GM23338 (cell line): ENCODE measurements around the gene MEGF11. TPM values are rescaled to one million over a fixed set of nuclear protein-coding genes. Genes with fewer than 3 reads are reported as not detected.

Experiments
- ATAC-seq: fragments of 200-7000 bp; cut with Tn5 transposase; 3 replicates; pipeline ENCODE4 v1.9.1; 2020
- DNase-seq: peaks from one replicate; pipeline ENCODE4 v3.0.0-alpha.2; 2015; ENCODE audit warnings: low spot score
- H2AFZ ChIP-seq: fragments of 200-600 bp; sonication (generic); 2 replicates; pipeline ENCODE4 v1.8.0; 2016; ENCODE audit warnings: antibody characterized with exemption, mild to moderate bottlenecking, moderate library complexity
- H3F3A ChIP-seq: fragments of 200-600 bp; sonication (generic); replicated peaks from 2 replicates; pipeline ENCODE4 v1.8.0; 2017; ENCODE audit warnings: antibody characterized with exemption, mixed run types, low read depth
- H3K27ac ChIP-seq: fragments of 200-600 bp; sonication (generic); 2 replicates; pipeline ENCODE4 v1.6.1; 2016; ENCODE audit warnings: low read depth
- H3K27me3 ChIP-seq: fragments of 200-600 bp; sonication (generic); 2 replicates; pipeline ENCODE4 v1.8.0; 2016; ENCODE audit warnings: mild to moderate bottlenecking, mixed run types, moderate library complexity; ENCODE audit not compliant: insufficient read depth
- H3K36me3 ChIP-seq: fragments of 200-600 bp; sonication (generic); 2 replicates; pipeline ENCODE4 v1.8.0; 2016; ENCODE audit warnings: mild to moderate bottlenecking; ENCODE audit not compliant: insufficient read depth
- H3K4me1 ChIP-seq: fragments of 200-600 bp; sonication (generic); 2 replicates; pipeline ENCODE4 v1.8.0; 2016; ENCODE audit warnings: mild to moderate bottlenecking, moderate library complexity; ENCODE audit not compliant: insufficient read depth
- H3K4me2 ChIP-seq: fragments of 200-600 bp; sonication (generic); 2 replicates; pipeline ENCODE4 v1.7.1; 2017; ENCODE audit warnings: mixed run types
- H3K4me3 ChIP-seq: fragments of 200-600 bp; sonication (generic); 2 replicates; pipeline ENCODE4 v1.6.1; 2016; ENCODE audit warnings: mixed run types
- H3K79me2 ChIP-seq: fragments of 200-600 bp; sonication (generic); replicated peaks from 2 replicates; pipeline ENCODE4 v1.8.0; 2017; ENCODE audit warnings: mild to moderate bottlenecking; ENCODE audit not compliant: insufficient read depth
- H3K9me2 ChIP-seq: fragments of 200-600 bp; sonication (generic); 2 replicates; pipeline ENCODE4 v1.8.0; 2017; ENCODE audit not compliant: insufficient read depth
- H4K20me1 ChIP-seq: fragments of 200-600 bp; sonication (generic); replicated peaks from 2 replicates; pipeline ENCODE4 v1.8.0; 2017; ENCODE audit warnings: mild to moderate bottlenecking; ENCODE audit not compliant: insufficient read depth
- H3K27ac Mint-ChIP-seq: 2 replicates; pipeline ENCODE4 v1.8.0; 2020; ENCODE audit warnings: inconsistent platforms, mild to moderate bottlenecking, moderate library complexity, mixed read lengths
- H3K27me3 Mint-ChIP-seq: 3 replicates; pipeline ENCODE4 v1.8.0; 2022; ENCODE audit warnings: low read depth, mild to moderate bottlenecking, moderate library complexity, mixed read lengths, inconsistent platforms; ENCODE audit not compliant: insufficient read depth, poor library complexity
- H3K36me3 Mint-ChIP-seq: 3 replicates; pipeline ENCODE4 v1.8.0; 2021; ENCODE audit warnings: low read depth, mild to moderate bottlenecking, inconsistent platforms, moderate library complexity, mixed read lengths
- H3K4me1 Mint-ChIP-seq: 3 replicates; pipeline ENCODE4 v1.8.0; 2020; ENCODE audit warnings: mild to moderate bottlenecking, inconsistent platforms, mixed read lengths
- H3K4me3 Mint-ChIP-seq: 3 replicates; pipeline ENCODE4 v1.8.0; 2021; ENCODE audit warnings: moderate library complexity, mild to moderate bottlenecking, inconsistent platforms, mixed read lengths
- H3K9me3 Mint-ChIP-seq: 3 replicates; pipeline ENCODE4 v1.8.0; 2020; ENCODE audit warnings: moderate library complexity, mild to moderate bottlenecking, inconsistent platforms, mixed read lengths
- CREB1 ChIP-seq: fragments of 250-450 bp; sonication (Bioruptor Pico); IDR thresholded peaks from 2 replicates; pipeline ENCODE4 v1.5.0; 2020; ENCODE audit warnings: low read depth, mild to moderate bottlenecking, moderate library complexity
- CTCF ChIP-seq, 2 experiments: fragments of 200-600 bp in 1 of 2; sonication (generic) in 1 of 2; conservative IDR thresholded peaks; 2 replicates each; pipeline versions ENCODE4 v1.5.1 to v1.6.1; 2016 to 2017; ENCODE audit warnings: antibody characterized with exemption in 2 of 2, low read depth in 2 of 2, mild to moderate bottlenecking in 2 of 2, moderate library complexity in 1 of 2
- EZH2 ChIP-seq: fragments of 200-600 bp; sonication (generic); IDR thresholded peaks from one replicate; pipeline ENCODE4 v1.8.0; 2017; ENCODE audit warnings: antibody characterized with exemption, mild to moderate bottlenecking, low read depth; ENCODE audit not compliant: unreplicated experiment
- EZH2phosphoT487 ChIP-seq: fragments of 200-600 bp; sonication (generic); IDR thresholded peaks from one replicate; pipeline ENCODE4 v1.8.1; 2018; ENCODE audit warnings: antibody characterized with exemption; ENCODE audit not compliant: unreplicated experiment
- JUNB ChIP-seq: IDR thresholded peaks from one replicate; pipeline ENCODE4 v1.6.1; 2016; ENCODE audit warnings: antibody characterized with exemption; ENCODE audit not compliant: unreplicated experiment
- NANOG ChIP-seq: IDR thresholded peaks from 2 replicates; pipeline ENCODE4 v1.6.1; 2016; ENCODE audit warnings: antibody characterized with exemption, borderline replicate concordance
- POLR2AphosphoS5 ChIP-seq: IDR thresholded peaks from 2 replicates; pipeline ENCODE4 v1.6.1; 2016; ENCODE audit warnings: antibody characterized with exemption, low read depth
- REST ChIP-seq: IDR thresholded peaks from one replicate; pipeline ENCODE4 v1.6.1; 2018; ENCODE audit warnings: antibody characterized with exemption; ENCODE audit not compliant: unreplicated experiment
- STAT1 ChIP-seq: IDR thresholded peaks from one replicate; pipeline ENCODE4 v1.6.1; 2016; ENCODE audit warnings: antibody characterized with exemption; ENCODE audit not compliant: unreplicated experiment
- ZNF462 ChIP-seq: fragments of 250-450 bp; sonication (Bioruptor Pico); IDR thresholded peaks from 2 replicates; pipeline ENCODE4 v1.5.0; 2020; ENCODE audit warnings: mild to moderate bottlenecking, moderate library complexity
- polyA plus RNA-seq: library from polyadenylated mRNA; unstranded; fragments of >200 nt; fragmentation: Nextera tagmentation; extraction: Ambion mirVana; gene quantifications from 2 replicates; pipeline ENCODE4 v1.2.1, GENCODE V29; 2016
- total RNA-seq: library from RNA; depleted of rRNA; stranded (reverse); fragments of >200 nt; shearing (Covaris generic); gene quantifications from 2 replicates; pipeline ENCODE4 v1.2.3, GENCODE V29; 2014

The MEGF11 gene
- total and polyA plus RNA-seq, 2 experiments from 2014 or later = 1.3 to 1.9 TPM

GRCh38 chr15:65986416-65986815, 267.1 kb downstream of the MEGF11 start:
- no peak overlapping the region for H3K4me3 Mint-ChIP-seq
- peaks cover 7% of the 10 kb centered on the region for H3K4me1 ChIP-seq
- H3K4me3 ChIP-seq = no peak overlapping the region
- H3K9me3 Mint-ChIP-seq = no peaks in the 10 kb centered on the region
- no peak overlapping the region for H3K4me2 ChIP-seq
- no peak overlapping the region for H3K27ac Mint-ChIP-seq
- ATAC-seq (no peak), DNase-seq (no peak)
- TF ChIP-seq EZH2phosphoT487 (no peak), ZNF462 (CRISPR knock-in tag) (no peak), CREB1 (CRISPR knock-in tag) (no peak), POLR2AphosphoS5 (no peak), REST (no peak), JUNB (no peak), EZH2 (no peak), CTCF (conservative IDR thresholded peaks at IDR 0.05; ENCODE audit: low read depth in 2 of 2) (no peak), STAT1 (no peak), NANOG (no peak)
- H3K9me2 ChIP-seq = peaks cover 2% of the 10 kb centered on the region
- H3K27me3 ChIP-seq = no peaks in the 10 kb centered on the region
- H3K4me1 Mint-ChIP-seq = peaks cover 26% of the 10 kb centered on the region
- no peaks in the 10 kb centered on the region for H3K36me3 ChIP-seq
- H3F3A ChIP-seq = 0 out of 2 replicates have a peak, but pooled peaks cover 3% of the 10 kb centered on the region
- H3K36me3 Mint-ChIP-seq = no peaks in the 10 kb centered on the region
- peaks cover 6% of the 10 kb centered on the region for H3K27me3 Mint-ChIP-seq
- H3K79me2 ChIP-seq = no peaks in the 10 kb centered on the region
- H2AFZ ChIP-seq = no peak overlapping the region
- no peaks in the 10 kb centered on the region for H4K20me1 ChIP-seq
- no peak overlapping the region for H3K27ac ChIP-seq
